ENCODE measurements around the gene PRKACA. TPM values are rescaled to one million over a fixed set of nuclear protein-coding genes. Genes with fewer than 3 reads are reported as not detected.

The PRKACA gene
- total and polyA plus RNA-seq, 10 of the 15 experiments (the other 5 are each of a cell fraction or from before 2014, with no cell fraction given): 0.53 to 68.5 (median 11.2) TPM

DNA sequence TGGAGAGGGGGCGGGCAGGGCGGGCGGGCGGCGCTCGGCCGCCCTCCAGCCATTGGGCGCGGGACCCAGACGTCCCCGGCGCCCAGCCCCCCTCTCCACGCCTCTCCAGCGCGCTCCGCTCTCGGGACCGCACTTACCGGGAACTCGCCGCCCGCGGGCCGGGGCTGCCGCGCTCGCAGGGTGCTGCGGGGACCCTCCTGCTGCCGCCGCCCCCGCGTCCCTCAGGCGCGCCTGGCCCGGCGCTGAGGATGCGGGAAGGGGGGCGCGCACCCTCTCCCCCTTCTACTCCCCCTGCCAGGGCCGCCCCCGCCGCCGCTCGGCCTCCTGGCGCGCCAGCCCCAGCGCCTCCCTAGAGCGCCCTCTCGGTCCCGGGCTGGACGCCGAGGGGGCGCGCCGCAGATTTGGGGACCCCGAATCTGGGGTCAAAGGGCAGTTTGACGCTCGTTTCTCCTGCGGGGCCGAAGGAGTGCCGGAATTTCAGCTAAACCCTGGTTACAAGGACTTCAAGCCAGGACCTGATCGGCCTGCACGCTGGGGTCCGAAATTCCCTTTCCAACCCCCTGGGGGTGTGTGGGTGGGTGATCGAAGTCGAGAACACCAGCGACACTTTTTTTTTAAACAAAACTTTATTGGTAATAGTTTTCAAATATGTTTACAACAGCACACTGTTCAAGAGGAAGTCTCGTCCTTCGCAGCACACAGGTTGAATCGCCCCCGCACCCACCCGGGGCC is 26.3 kb downstream of the PRKACA start (continued):
- no peak for TF ChIP-seq CUX1 (IDR thresholded peaks at IDR 0.05; ENCODE audit: insufficient replicate concordance, low read depth, low read length)
- no peak for TF ChIP-seq ELK1 (IDR thresholded peaks at IDR 0.05; ENCODE audit: low read depth, low read length)
- 0 out of 2 replicates have a peak, but pooled peaks have one; percentile 23 for TF ChIP-seq PAX5 (IDR thresholded peaks at IDR 0.05; ENCODE audit: borderline replicate concordance, low read depth, low read length)
- TF ChIP-seq IRF4 (IDR thresholded peaks at IDR 0.05; ENCODE audit: low read depth, low read length): no peak
- no peak for TF ChIP-seq SIX5 (IDR thresholded peaks at IDR 0.05; ENCODE audit: low read depth, low read length, severe bottlenecking)

Data from GM12878 (cell line).